ENCODE data around the gene ZBED1.
"Not testable (repeated sequence)": the region's sequence is repeated elsewhere in the genome, so short reads cannot be mapped to it uniquely, and the experiment has no call there.

Gene ZBED1

DNA sequence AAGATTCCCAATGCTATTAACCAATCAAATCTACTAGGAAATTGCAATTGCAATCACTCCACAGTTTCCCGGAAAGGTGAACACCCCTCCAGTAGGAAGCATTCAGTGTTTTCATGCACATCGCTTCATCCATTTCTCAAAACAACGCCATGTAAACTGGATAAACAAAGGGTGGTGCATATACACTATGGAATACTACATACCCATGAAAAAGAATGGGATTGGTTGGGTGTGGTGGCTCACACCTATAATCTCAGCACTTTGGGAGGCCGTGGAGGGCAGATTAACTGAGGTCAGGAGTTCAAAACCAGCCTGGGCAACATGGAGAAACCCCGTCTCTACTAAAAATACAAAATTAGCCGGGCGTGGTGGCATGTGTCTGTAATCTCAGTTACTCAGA lies 29.1 kb downstream of the ZBED1 start:
- no peak overlapping the region for H3K4me3 ChIP-seq (ENCODE audit: low read depth, low read length, poor library complexity, severe bottlenecking)
- no peak overlapping the region for H3K9ac ChIP-seq (ENCODE audit: low read length)
- no peak overlapping the region for H2AFZ ChIP-seq (ENCODE audit: low read length)
- no peaks in the 10 kb centered on the region for H3K4me1 ChIP-seq (ENCODE audit: insufficient read depth, low read length, severe bottlenecking)
- H3K27me3 ChIP-seq (ENCODE audit: insufficient read depth, low read length): no peaks in the 10 kb centered on the region
- no peak for TF ChIP-seq EZH2 (IDR thresholded peaks at IDR 0.05; ENCODE audit: borderline replicate concordance, low read length)
- TF ChIP-seq, protein P1, sequence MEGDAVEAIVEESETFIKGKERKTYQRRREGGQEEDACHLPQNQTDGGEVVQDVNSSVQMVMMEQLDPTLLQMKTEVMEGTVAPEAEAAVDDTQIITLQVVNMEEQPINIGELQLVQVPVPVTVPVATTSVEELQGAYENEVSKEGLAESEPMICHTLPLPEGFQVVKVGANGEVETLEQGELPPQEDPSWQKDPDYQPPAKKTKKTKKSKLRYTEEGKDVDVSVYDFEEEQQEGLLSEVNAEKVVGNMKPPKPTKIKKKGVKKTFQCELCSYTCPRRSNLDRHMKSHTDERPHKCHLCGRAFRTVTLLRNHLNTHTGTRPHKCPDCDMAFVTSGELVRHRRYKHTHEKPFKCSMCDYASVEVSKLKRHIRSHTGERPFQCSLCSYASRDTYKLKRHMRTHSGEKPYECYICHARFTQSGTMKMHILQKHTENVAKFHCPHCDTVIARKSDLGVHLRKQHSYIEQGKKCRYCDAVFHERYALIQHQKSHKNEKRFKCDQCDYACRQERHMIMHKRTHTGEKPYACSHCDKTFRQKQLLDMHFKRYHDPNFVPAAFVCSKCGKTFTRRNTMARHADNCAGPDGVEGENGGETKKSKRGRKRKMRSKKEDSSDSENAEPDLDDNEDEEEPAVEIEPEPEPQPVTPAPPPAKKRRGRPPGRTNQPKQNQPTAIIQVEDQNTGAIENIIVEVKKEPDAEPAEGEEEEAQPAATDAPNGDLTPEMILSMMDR (IDR thresholded peaks at IDR 0.05; ENCODE audit: low read length): no peak
- H3K4me2 ChIP-seq (ENCODE audit: low read length): no peak overlapping the region
- H3K9me2 ChIP-seq (ENCODE audit: low read depth, low read length): no peaks in the 10 kb centered on the region
- peaks cover 20% of the 10 kb centered on the region for H3K79me2 ChIP-seq (ENCODE audit: insufficient read depth, low read length)
- H3K27ac ChIP-seq (ENCODE audit: low read depth, low read length, poor library complexity, severe bottlenecking): no peak overlapping the region
- H3F3A ChIP-seq (ENCODE audit: insufficient read depth, low read length): no peaks in the 10 kb centered on the region
- H3K9me3 ChIP-seq (ENCODE audit: low read length): no peaks in the 10 kb centered on the region
- H3K36me3 ChIP-seq (ENCODE audit: insufficient read depth, low read length): peaks cover 14% of the 10 kb centered on the region
- H4K20me1 ChIP-seq (ENCODE audit: insufficient read depth, low read length): no peaks in the 10 kb centered on the region

DNA sequence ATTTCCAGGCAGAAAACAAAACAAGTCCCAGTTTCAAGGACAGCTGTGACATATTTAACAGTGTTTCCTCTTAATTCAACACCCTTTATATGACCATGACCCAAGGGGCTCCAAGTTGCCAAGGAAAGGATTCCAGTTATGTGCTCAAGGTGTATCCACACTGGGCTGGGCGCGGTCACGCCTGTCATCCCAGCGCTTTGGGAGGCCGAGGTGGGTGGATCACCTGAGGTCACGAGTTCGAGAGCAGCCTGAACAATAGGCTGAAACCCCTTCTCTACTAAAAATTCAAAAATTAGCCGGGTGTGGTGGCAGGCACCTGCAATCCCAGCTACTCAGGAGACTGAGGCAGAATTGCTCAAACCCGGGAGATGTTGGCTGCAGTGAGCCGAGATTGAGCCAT lies 29.6 kb downstream of the ZBED1 start:
- not testable (repeated sequence) for H3K9ac ChIP-seq (ENCODE audit: low read length); H2AFZ ChIP-seq (ENCODE audit: low read length); H3K4me3 ChIP-seq (ENCODE audit: low read depth, low read length, poor library complexity, severe bottlenecking); H3K27me3 ChIP-seq (ENCODE audit: insufficient read depth, low read length); H3K4me2 ChIP-seq (ENCODE audit: low read length); H4K20me1 ChIP-seq (ENCODE audit: insufficient read depth, low read length); H3K27ac ChIP-seq (ENCODE audit: low read depth, low read length, poor library complexity, severe bottlenecking); H3F3A ChIP-seq (ENCODE audit: insufficient read depth, low read length); H3K9me3 ChIP-seq (ENCODE audit: low read length); H3K9me2 ChIP-seq (ENCODE audit: low read depth, low read length); H3K4me1 ChIP-seq (ENCODE audit: insufficient read depth, low read length, severe bottlenecking)
- Histone ChIP-seq H3K36me3 (ENCODE audit: insufficient read depth, low read length) (peaks cover 14% of the 10 kb centered on the region), H3K79me2 (ENCODE audit: insufficient read depth, low read length) (peaks cover 15% of the 10 kb centered on the region)

DNA sequence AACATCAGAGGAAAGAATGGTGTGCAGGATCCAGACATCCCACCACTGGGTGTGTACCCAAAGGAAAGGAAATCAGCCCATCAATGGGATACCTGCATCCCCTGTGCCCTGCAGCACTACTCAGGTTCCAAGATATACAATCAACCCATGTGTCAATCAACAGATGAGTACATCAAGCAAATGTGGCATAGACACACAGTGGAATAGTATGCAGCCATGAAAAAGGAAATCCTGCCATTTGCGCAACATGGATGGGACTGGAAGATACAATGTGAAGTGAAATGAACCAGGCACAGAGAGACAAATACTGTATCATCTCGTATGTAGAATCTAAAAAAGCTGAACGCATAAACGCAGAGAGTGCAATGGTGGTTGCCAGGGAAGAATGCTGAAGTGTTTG lies 30.9 kb downstream of the ZBED1 start:
- H2AFZ ChIP-seq (ENCODE audit: low read length); H3K9me2 ChIP-seq (ENCODE audit: low read depth, low read length); H3F3A ChIP-seq (ENCODE audit: insufficient read depth, low read length); H3K4me2 ChIP-seq (ENCODE audit: low read length); H3K4me1 ChIP-seq (ENCODE audit: insufficient read depth, low read length, severe bottlenecking); H3K4me3 ChIP-seq (ENCODE audit: low read depth, low read length, poor library complexity, severe bottlenecking); H3K27ac ChIP-seq (ENCODE audit: low read depth, low read length, poor library complexity, severe bottlenecking); H3K9me3 ChIP-seq (ENCODE audit: low read length); H3K9ac ChIP-seq (ENCODE audit: low read length); H4K20me1 ChIP-seq (ENCODE audit: insufficient read depth, low read length); H3K27me3 ChIP-seq (ENCODE audit: insufficient read depth, low read length): not testable (repeated sequence)
- peaks cover 16% of the 10 kb centered on the region for H3K79me2 ChIP-seq (ENCODE audit: insufficient read depth, low read length)
- peaks cover 14% of the 10 kb centered on the region for H3K36me3 ChIP-seq (ENCODE audit: insufficient read depth, low read length)

DNA sequence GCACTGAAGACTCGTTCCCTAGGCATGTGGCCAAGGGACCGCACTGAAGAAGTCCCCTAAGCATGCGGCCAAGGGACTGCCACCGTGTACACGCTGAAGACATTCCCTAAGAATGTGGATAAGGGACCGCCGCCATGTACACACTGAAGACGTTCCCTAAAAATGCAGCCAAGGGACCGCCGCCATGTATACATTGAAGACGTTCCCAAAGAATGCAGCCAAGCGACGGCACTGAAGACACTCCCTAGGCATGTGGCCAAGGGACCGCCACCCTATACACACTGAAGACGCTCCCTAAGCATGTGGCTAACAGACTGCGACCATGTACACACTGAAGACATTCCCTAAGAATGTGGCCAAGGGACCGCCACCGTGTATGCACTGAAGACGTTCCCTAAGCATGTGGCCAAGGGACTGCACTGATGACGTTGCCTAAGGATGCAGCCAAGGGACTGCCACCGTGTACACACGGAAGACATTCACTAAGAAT lies 31.5 kb downstream of the ZBED1 start:
- Histone ChIP-seq H3K27ac (ENCODE audit: low read depth, low read length, poor library complexity, severe bottlenecking) (no peak overlapping the region), H3K9me2 (ENCODE audit: low read depth, low read length) (no peaks in the 10 kb centered on the region), H3F3A (ENCODE audit: insufficient read depth, low read length) (no peaks in the 10 kb centered on the region), H3K9me3 (ENCODE audit: low read length) (no peaks in the 10 kb centered on the region), H3K79me2 (ENCODE audit: insufficient read depth, low read length) (peaks cover 20% of the 10 kb centered on the region), H3K36me3 (ENCODE audit: insufficient read depth, low read length) (peaks cover 14% of the 10 kb centered on the region), H3K4me2 (ENCODE audit: low read length) (no peak overlapping the region), H2AFZ (ENCODE audit: low read length) (no peak overlapping the region), H4K20me1 (ENCODE audit: insufficient read depth, low read length) (no peaks in the 10 kb centered on the region), H3K4me3 (ENCODE audit: low read depth, low read length, poor library complexity, severe bottlenecking) (no peak overlapping the region), H3K27me3 (ENCODE audit: insufficient read depth, low read length) (no peaks in the 10 kb centered on the region), H3K4me1 (ENCODE audit: insufficient read depth, low read length, severe bottlenecking) (peaks cover 11% of the 10 kb centered on the region), H3K9ac (ENCODE audit: low read length) (no peak overlapping the region)
- TF ChIP-seq EZH2 (IDR thresholded peaks at IDR 0.05; ENCODE audit: borderline replicate concordance, low read length): no peak
- TF ChIP-seq, protein P1 (IDR thresholded peaks at IDR 0.05; ENCODE audit: low read length): no peak

All from OCI-LY1 (cell line).